ENCODE results near the gene SLIT1. TPM values are rescaled to one million over a fixed set of nuclear protein-coding genes. Genes with fewer than 3 reads are reported as not detected.
A peak's percentile ranks its signal among the peaks of the same experiment; 100 is the strongest.

SLIT1 gene
- total RNA-seq, 1 donor from 2014 or later: 0.23 TPM

DNA sequence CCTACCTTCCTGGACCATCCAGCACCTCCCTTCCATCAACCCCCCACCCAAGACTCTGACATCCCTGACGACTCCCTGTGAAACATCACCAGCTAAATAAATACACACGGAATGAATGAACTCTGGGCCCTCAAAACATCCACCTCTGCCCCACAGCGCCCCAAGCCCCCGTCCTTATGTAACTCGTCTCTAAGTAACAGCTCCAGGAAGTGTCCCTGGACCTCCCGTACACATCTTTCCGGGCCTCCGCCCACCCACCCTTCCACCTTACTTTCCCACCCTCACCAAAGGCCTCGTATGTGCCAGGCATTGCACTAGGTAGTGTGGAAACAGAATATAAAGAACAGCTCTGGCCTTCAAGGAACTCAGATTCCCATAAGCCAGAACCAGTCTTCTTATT, 27.7 kb upstream of the SLIT1 start:
- peak overlapping the region; percentile 5 for H3K27ac Mint-ChIP-seq (ENCODE audit: unreplicated experiment)
- H2AFZ ChIP-seq (ENCODE audit: low read depth, low read length): no peak overlapping the region
- H3K27me3 Mint-ChIP-seq (ENCODE audit: low read depth, unreplicated experiment): peaks cover 6% of the 10 kb centered on the region
- no peaks in the 10 kb centered on the region for H3K9me3 ChIP-seq (ENCODE audit: insufficient read depth, low read depth, low read length)
- H3K4me3 ChIP-seq (ENCODE audit: insufficient read depth, low read depth, low read length): no peak overlapping the region
- H3K4me1 ChIP-seq (ENCODE audit: insufficient read depth, low read length): peaks cover 4% of the 10 kb centered on the region
- H3K4me3 Mint-ChIP-seq (ENCODE audit: unreplicated experiment): no peak overlapping the region
- no peak for TF ChIP-seq EZH2 (IDR thresholded peaks at IDR 0.05; ENCODE audit: insufficient read depth, low read length)
- TF ChIP-seq, protein P1, sequence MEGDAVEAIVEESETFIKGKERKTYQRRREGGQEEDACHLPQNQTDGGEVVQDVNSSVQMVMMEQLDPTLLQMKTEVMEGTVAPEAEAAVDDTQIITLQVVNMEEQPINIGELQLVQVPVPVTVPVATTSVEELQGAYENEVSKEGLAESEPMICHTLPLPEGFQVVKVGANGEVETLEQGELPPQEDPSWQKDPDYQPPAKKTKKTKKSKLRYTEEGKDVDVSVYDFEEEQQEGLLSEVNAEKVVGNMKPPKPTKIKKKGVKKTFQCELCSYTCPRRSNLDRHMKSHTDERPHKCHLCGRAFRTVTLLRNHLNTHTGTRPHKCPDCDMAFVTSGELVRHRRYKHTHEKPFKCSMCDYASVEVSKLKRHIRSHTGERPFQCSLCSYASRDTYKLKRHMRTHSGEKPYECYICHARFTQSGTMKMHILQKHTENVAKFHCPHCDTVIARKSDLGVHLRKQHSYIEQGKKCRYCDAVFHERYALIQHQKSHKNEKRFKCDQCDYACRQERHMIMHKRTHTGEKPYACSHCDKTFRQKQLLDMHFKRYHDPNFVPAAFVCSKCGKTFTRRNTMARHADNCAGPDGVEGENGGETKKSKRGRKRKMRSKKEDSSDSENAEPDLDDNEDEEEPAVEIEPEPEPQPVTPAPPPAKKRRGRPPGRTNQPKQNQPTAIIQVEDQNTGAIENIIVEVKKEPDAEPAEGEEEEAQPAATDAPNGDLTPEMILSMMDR (IDR thresholded peaks at IDR 0.05; ENCODE audit: insufficient read depth, low read depth, low read length): no peak
- no peaks in the 10 kb centered on the region for H4K20me1 ChIP-seq (ENCODE audit: insufficient read depth, low read length)
- no peaks in the 10 kb centered on the region for H3K27me3 ChIP-seq (ENCODE audit: insufficient read depth, low read length)
- no peaks in the 10 kb centered on the region for H3K36me3 ChIP-seq (ENCODE audit: insufficient read depth, low read length)
- H3K36me3 Mint-ChIP-seq (ENCODE audit: low read depth, unreplicated experiment): no peaks in the 10 kb centered on the region
- DNase-seq (ENCODE audit: low read depth) (no peak), FAIRE-seq (no peak)
- no peak overlapping the region for H3K9ac ChIP-seq (ENCODE audit: low read length)
- H3K27ac ChIP-seq (ENCODE audit: low read depth, low read length): no peak overlapping the region
- H3K9me3 Mint-ChIP-seq (ENCODE audit: unreplicated experiment): no peaks in the 10 kb centered on the region
- peaks cover 7% of the 10 kb centered on the region for H3K4me1 Mint-ChIP-seq (ENCODE audit: low read depth, unreplicated experiment)
- H3K4me2 ChIP-seq (ENCODE audit: low read length): no peak overlapping the region
- H3K79me2 ChIP-seq (ENCODE audit: insufficient read depth, low read length): no peaks in the 10 kb centered on the region

DNA sequence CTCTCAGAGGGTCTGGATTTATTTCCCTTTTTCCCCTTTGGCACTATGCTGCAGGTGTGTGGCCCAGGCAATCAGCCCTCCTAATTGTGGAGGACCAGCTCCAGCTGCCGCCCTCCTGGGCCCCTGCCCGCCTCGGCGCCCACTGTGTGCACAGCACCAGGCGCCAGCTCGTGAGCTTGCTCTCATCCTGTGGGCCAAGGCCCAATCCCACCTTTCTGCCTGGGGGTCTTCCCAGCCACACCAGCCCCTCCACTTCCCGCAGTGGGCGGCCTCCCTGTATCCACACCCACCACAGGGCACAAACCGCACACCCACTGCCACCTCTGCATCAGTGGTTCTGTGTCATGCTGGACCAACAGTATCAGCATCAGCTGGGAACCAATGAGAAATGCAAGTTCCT, 25.5 kb upstream of the SLIT1 start:
- no peak overlapping the region for H2AFZ ChIP-seq (ENCODE audit: low read depth, low read length)

DNA sequence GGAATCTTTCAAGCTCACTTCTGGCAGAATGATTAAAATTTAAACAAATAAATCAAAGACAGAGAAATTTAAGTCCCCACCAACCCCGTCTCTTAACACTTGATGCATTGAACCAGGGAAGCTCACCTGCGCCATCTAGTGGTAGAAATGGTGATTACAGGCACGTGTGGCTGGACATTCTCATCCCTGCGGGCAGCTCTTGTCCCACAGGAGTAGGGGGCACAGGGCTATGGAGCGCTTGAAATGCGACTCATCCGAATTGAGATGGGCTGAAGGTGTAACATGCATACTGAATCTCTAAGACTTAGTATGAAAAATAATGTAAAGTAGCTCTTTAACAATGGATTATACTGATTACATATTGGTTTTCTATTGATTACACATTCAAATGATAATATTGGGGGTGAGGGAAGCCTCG, 24.8 kb upstream of the SLIT1 start:
- H3K27me3 ChIP-seq (ENCODE audit: insufficient read depth, low read length): peaks cover 4% of the 10 kb centered on the region
- peaks cover 22% of the 10 kb centered on the region for H3K27me3 Mint-ChIP-seq (ENCODE audit: low read depth, unreplicated experiment)
- H3K36me3 ChIP-seq (ENCODE audit: insufficient read depth, low read length): no peaks in the 10 kb centered on the region
- no peaks in the 10 kb centered on the region for H3K79me2 ChIP-seq (ENCODE audit: insufficient read depth, low read length)
- DNase-seq (ENCODE audit: low read depth) (peak; percentile 20), FAIRE-seq (no peak)
- H3K4me2 ChIP-seq (ENCODE audit: low read length): no peak overlapping the region
- no peaks in the 10 kb centered on the region for H3K9me3 Mint-ChIP-seq (ENCODE audit: unreplicated experiment)
- no peaks in the 10 kb centered on the region for H4K20me1 ChIP-seq (ENCODE audit: insufficient read depth, low read length)
- H3K4me1 Mint-ChIP-seq (ENCODE audit: low read depth, unreplicated experiment): no peaks in the 10 kb centered on the region
- H3K27ac Mint-ChIP-seq (ENCODE audit: unreplicated experiment): no peak overlapping the region
- no peak for TF ChIP-seq EZH2 (IDR thresholded peaks at IDR 0.05; ENCODE audit: insufficient read depth, low read length)
- TF ChIP-seq, protein P1 (IDR thresholded peaks at IDR 0.05; ENCODE audit: insufficient read depth, low read depth, low read length): peak; percentile 96
- H3K27ac ChIP-seq (ENCODE audit: low read depth, low read length): no peak overlapping the region
- H3K4me1 ChIP-seq (ENCODE audit: insufficient read depth, low read length): no peaks in the 10 kb centered on the region
- H2AFZ ChIP-seq (ENCODE audit: low read depth, low read length): no peak overlapping the region
- no peak overlapping the region for H3K4me3 ChIP-seq (ENCODE audit: insufficient read depth, low read depth, low read length)
- H3K9ac ChIP-seq (ENCODE audit: low read length): no peak overlapping the region
- no peaks in the 10 kb centered on the region for H3K9me3 ChIP-seq (ENCODE audit: insufficient read depth, low read depth, low read length)
- no peak overlapping the region for H3K4me3 Mint-ChIP-seq (ENCODE audit: unreplicated experiment)
- no peaks in the 10 kb centered on the region for H3K36me3 Mint-ChIP-seq (ENCODE audit: low read depth, unreplicated experiment)

More for the DNA sequence above, 25.5 kb upstream of the SLIT1 start:
- Mint-ChIP-seq H3K36me3 (ENCODE audit: low read depth, unreplicated experiment) (no peaks in the 10 kb centered on the region), H3K9me3 (ENCODE audit: unreplicated experiment) (no peaks in the 10 kb centered on the region), H3K4me1 (ENCODE audit: low read depth, unreplicated experiment) (no peaks in the 10 kb centered on the region), H3K4me3 (ENCODE audit: unreplicated experiment) (no peak overlapping the region), H3K27ac (ENCODE audit: unreplicated experiment) (no peak overlapping the region), H3K27me3 (ENCODE audit: low read depth, unreplicated experiment) (peaks cover 20% of the 10 kb centered on the region)
- no peak overlapping the region for H3K27ac ChIP-seq (ENCODE audit: low read depth, low read length)
- no peaks in the 10 kb centered on the region for H3K79me2 ChIP-seq (ENCODE audit: insufficient read depth, low read length)
- no peaks in the 10 kb centered on the region for H3K36me3 ChIP-seq (ENCODE audit: insufficient read depth, low read length)
- DNase-seq (ENCODE audit: low read depth): no peak
- H4K20me1 ChIP-seq (ENCODE audit: insufficient read depth, low read length): no peaks in the 10 kb centered on the region
- no peaks in the 10 kb centered on the region for H3K9me3 ChIP-seq (ENCODE audit: insufficient read depth, low read depth, low read length)
- H3K27me3 ChIP-seq (ENCODE audit: insufficient read depth, low read length): peaks cover 4% of the 10 kb centered on the region
- FAIRE-seq: no peak
- no peak overlapping the region for H3K4me3 ChIP-seq (ENCODE audit: insufficient read depth, low read depth, low read length)
- H3K9ac ChIP-seq (ENCODE audit: low read length): no peak overlapping the region
- no peak overlapping the region for H3K4me2 ChIP-seq (ENCODE audit: low read length)
- TF ChIP-seq, protein P1 (IDR thresholded peaks at IDR 0.05; ENCODE audit: insufficient read depth, low read depth, low read length): no peak
- TF ChIP-seq EZH2 (IDR thresholded peaks at IDR 0.05; ENCODE audit: insufficient read depth, low read length): no peak
- H3K4me1 ChIP-seq (ENCODE audit: insufficient read depth, low read length): no peaks in the 10 kb centered on the region
